ENCODE measurements around the gene RPLP2. TPM values are rescaled to one million over a fixed set of nuclear protein-coding genes. Genes with fewer than 3 reads are reported as not detected.

Gene RPLP2
- total and polyA plus RNA-seq, 8 donors = 360 to 5,956 (median 985) TPM

- TF ChIP-seq CTCF (IDR thresholded peaks at IDR 0.05) = no peak
- TF ChIP-seq EP300 (IDR thresholded peaks at IDR 0.05) = no peak
- TF ChIP-seq POLR2A (IDR thresholded peaks at IDR 0.05) = no peak
- TF ChIP-seq POLR2AphosphoS5 (IDR thresholded peaks at IDR 0.05) = no peak
- DNase-seq = no peak
- intact Hi-C loops (cut with DNase I; ENCODE audit: low total_unique reads) = no loop called here
- no peaks in the 10 kb centered on the region for H3K27me3 ChIP-seq
- no peak overlapping the region for H3K4me3 ChIP-seq
- peaks cover 11 to 40% (median 33%) of the 10 kb centered on the region in 4 donors for H3K4me1 ChIP-seq
- no peak overlapping the region for H3K27ac ChIP-seq
- H3K36me3 ChIP-seq = peaks cover 0 to 18% (median 14%) of the 10 kb centered on the region in 4 donors
- WGBS, 5 donors = 80 to 87% (median 84%) methylated on average over 27 to 37 of the region's 37 CpGs
- no peaks in the 10 kb centered on the region for H3K9me3 ChIP-seq
These were observed 49.1 kb downstream of the RPLP2 start for GRCh38 chr11:858762-859339.

- TF ChIP-seq CTCF (IDR thresholded peaks at IDR 0.05) = no peak
- no peak for TF ChIP-seq EP300 (IDR thresholded peaks at IDR 0.05)
- no peak for TF ChIP-seq POLR2AphosphoS5 (IDR thresholded peaks at IDR 0.05)
- no peak for TF ChIP-seq POLR2A (IDR thresholded peaks at IDR 0.05)
- intact Hi-C loops (cut with DNase I; ENCODE audit: low total_unique reads) = no loop called here
- peak overlapping the region in 3 of 5 donors; percentile 10 to 58 (median 46) for H3K27ac ChIP-seq
These were observed 49.8 kb downstream of the RPLP2 start for GRCh38 chr11:859394-860131.

DNA sequence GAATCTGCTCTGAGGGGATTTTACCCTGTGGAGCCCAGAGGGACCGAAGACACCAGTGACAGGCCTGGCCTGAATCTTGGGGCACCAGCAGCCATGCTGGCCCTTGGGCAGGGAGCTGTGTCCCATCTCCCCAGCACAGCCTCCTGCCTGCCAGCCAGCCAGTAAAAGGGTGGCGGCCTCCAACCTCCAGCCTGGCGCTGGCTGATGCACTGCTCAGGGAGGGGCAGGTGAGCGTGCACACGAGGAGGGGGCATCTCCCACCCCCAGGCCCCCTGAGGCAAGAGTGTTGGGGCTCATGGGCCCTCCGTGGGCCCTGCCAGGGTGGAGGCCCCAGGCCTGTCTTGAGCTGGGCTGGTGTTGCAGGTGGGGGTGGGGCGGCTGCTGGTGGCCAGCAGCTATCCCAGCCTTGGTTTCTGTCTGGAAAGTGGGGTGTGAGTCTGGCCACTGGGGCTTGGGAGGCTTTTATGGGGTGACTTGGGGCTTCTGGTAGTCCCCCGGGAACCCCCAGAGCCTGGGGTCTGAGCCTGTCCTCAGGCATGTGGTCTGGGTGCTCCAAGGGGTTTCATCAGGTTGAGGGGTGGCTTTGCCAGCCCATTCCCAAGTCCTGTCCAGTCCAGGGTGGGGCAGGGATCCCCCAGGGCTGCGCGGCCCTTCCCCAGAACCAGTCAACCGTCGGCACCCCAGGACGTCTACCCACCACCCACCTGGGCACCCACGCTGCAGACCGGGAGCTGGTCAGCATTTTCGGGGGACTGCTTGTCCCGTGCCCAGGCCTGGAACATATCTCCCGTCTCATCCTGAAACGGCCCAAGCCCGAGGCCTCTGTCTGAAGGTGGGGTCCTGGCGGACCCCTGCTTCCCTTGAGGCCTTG is 50.7 kb downstream of the RPLP2 start:
- no peak for DNase-seq

More at GRCh38 chr11:859394-860131, 49.8 kb downstream of the RPLP2 start:
- Histone ChIP-seq H3K4me1 (peaks cover 11 to 40% (median 33%) of the 10 kb centered on the region in 4 donors), H3K36me3 (peaks cover 0 to 23% (median 21%) of the 10 kb centered on the region in 4 donors), H3K9me3 (no peaks in the 10 kb centered on the region), H3K4me3 (peak overlapping the region; percentile 18 to 27 (median 23)), H3K27me3 (no peaks in the 10 kb centered on the region)
- peak; percentile 84 to 97 for DNase-seq
- WGBS, 5 donors = 24 to 44% (median 33%) methylated on average over 13 to 31 of the region's 31 CpGs

More for the DNA sequence above, 50.7 kb downstream of the RPLP2 start:
- WGBS, 5 donors = 71 to 77% (median 73%) methylated on average over 5 to 21 of the region's 21 CpGs
- Histone ChIP-seq H3K27me3 (no peaks in the 10 kb centered on the region), H3K36me3 (peaks cover 0 to 32% (median 29%) of the 10 kb centered on the region in 4 donors), H3K4me3 (peak overlapping the region in 1 of 4 donors; percentile 27), H3K4me1 (peaks cover 11 to 40% (median 31%) of the 10 kb centered on the region in 4 donors), H3K27ac (peak overlapping the region in 3 of 5 donors; percentile 10 to 58 (median 46)), H3K9me3 (no peaks in the 10 kb centered on the region)
- intact Hi-C loops (cut with DNase I; ENCODE audit: low total_unique reads) = no loop called here
- no peak for TF ChIP-seq POLR2A (IDR thresholded peaks at IDR 0.05)
- TF ChIP-seq POLR2AphosphoS5 (IDR thresholded peaks at IDR 0.05) = no peak
- TF ChIP-seq CTCF (IDR thresholded peaks at IDR 0.05) = no peak
- TF ChIP-seq EP300 (IDR thresholded peaks at IDR 0.05) = no peak
